Measurements from ENCODE around the gene HOXD4.

- no peak for TF ChIP-seq POLR2A (IDR thresholded peaks at IDR 0.05; ENCODE audit: low read depth, low read length)
- no peak for TF ChIP-seq CTCF (conservative IDR thresholded peaks at IDR 0.05; ENCODE audit: low read depth, low read length)
- no peak for TF ChIP-seq SMC3 (IDR thresholded peaks at IDR 0.05; ENCODE audit: low read depth, low read length)
- TF ChIP-seq CEBPB (IDR thresholded peaks at IDR 0.05; ENCODE audit: low read depth, low read length) = no peak
- TF ChIP-seq MAZ (IDR thresholded peaks at IDR 0.05; ENCODE audit: borderline replicate concordance, low read depth, low read length) = no peak
- no peak for TF ChIP-seq RCOR1 (IDR thresholded peaks at IDR 0.05; ENCODE audit: insufficient replicate concordance, low read length)
- no peak for TF ChIP-seq RAD21 (IDR thresholded peaks at IDR 0.05; ENCODE audit: low read length)
- TF ChIP-seq RFX5 (IDR thresholded peaks at IDR 0.05; ENCODE audit: low read depth, low read length) = no peak
- no peak for TF ChIP-seq NFE2L2 (IDR thresholded peaks at IDR 0.05; ENCODE audit: low read depth, low read length)
- TF ChIP-seq MAFK (IDR thresholded peaks at IDR 0.05; ENCODE audit: low read depth, low read length) = no peak
- no peak for TF ChIP-seq CHD1 (IDR thresholded peaks at IDR 0.05; ENCODE audit: low read depth, low read length)
- TF ChIP-seq BHLHE40 (IDR thresholded peaks at IDR 0.05; ENCODE audit: low read depth, low read length) = no peak
- no peak for TF ChIP-seq USF2 (IDR thresholded peaks at IDR 0.05; ENCODE audit: low read depth, low read length)
These were observed 18.4 kb downstream of the HOXD4 start for GRCh38 chr2:176169711-176170110.
